ENCODE results near the gene CELF4.

CELF4 gene

DNA sequence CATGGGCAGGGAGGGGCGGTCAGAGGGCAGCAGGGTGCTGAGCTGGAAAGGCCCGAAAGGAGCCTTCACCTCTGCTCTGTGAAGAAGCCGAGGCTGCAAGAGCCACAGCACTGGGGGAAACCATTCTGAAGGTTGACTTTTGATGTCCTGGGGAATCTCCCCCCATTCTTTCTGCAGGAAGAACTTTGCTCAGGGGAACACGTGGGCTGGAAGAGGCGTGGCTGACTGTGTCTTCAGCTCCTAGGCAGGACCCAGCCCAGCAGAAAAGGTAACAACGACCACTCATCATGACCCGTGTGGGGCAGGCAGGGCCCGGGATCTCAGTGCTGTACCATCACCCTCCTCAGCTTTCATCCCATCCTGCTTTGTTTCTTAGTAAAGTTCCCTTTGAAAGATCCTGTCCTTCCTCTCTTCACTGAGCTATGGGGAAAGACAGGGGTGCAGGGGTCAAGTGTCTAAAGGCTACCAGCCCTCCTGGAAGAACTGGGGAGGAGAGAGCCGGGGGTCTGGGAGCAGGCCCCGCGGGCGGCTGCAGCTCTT, 312.7 kb downstream of the CELF4 start:
- DNase-seq (ENCODE audit: low read depth) = no peak

DNA sequence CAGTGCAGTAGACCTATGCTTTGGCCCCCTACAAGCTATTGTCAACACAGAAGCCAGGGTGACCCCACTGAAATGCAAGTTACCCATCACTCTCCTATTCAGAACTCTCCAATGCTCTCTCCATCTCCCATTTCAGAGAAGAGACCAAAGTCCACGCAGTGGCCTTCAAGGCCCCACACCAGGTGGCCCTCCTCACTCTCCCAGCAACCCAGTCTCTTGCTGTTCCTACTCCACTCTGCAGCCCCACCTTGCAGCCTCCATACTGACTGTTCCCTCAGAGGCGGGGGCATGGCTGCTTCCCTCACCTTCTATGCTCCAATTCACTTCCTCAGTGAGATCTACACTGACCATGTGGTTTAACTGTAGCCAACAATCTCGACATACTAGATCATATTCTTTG, 313.3 kb downstream of the CELF4 start:
- DNase-seq (ENCODE audit: low read depth) = no peak

DNA sequence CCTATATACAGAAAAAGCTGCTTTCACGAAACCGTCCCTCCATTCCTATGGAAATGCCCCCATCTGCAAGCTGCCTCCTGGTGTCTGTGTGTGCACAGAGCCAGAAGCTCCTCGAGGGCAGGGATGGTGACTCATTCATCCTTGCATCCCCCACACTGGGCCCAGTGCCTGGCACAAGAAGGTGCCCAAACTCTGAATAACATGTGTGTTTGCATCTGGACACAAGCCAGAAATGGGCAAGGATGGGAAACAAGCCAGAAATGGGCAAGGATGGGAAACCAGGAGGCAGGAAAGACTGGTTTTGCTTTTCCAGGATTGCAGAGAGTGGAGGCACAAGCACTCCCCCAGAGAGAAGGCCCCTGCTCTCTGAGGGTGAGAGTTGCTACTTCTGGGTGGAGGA, 313.9 kb downstream of the CELF4 start:
- no peak for DNase-seq (ENCODE audit: low read depth)

DNA sequence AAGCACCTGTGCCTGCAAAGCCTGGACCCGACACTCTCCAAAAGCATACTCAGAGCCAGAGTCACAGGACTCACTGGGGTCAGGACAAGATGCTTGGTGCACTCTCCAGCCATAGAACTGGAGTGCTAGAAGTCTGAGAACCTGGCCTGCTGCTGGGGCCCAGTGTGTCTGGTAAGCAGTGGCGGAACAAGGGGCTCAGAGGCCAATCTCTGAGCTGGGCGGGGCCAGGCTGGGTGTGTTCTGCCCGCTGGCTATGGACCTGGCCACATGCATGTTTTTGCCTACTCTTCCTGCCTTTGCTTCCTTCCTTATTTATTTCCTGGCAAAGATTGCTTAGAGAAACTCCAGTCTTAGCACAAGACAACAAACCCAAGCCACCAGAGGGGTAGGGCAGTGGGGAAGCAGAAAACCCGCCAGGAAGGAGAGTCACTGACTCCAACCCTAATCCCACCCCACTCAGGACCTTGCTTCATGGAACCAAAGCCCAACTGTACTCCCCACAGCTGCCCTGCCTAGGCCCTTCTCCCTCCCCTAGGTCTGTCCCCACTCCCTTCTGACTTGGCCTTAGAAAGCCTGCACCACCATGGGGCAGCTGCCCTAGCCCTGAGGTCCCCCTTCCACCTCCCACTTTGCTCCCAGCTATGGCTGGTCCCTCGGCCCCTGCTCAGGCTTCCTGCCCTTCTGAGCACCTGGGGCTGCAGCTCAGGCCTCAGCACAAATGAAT, 315.5 kb downstream of the CELF4 start:
- DNase-seq (ENCODE audit: low read depth) = no peak

DNA sequence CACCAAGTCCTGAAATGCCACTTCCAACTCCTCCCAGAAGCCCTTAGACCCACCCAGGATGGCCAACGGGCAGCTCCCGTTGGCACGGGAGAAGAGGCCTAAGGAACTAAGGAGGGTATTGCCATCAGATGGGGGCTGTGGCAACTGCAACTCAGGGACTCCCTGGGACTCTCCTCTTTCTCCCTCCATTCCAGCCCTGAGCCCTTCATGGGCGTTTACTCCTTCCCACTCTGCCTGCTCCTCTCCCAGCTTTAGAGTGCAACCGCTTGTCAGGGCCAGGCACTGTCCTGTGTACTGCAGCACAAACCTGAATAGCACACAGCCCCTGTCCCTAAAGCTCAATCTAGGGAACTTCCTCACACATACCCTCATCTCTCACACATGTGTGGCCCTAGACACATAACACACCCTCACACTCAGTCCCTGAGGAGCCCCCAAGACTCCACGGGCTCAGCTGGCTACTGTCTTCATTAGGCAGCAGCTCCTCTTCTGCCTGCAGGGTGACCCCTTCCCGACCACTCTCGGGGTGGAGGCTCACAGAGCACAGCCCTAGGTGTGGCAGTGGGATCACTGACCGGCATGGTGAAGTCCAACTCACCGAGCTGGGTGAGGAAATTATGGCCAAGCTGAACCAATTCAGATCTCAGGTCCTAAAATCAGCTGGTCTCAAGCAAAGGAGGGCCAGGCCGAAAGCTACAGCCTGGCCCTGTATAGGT, 316.3 kb downstream of the CELF4 start:
- DNase-seq (ENCODE audit: low read depth) = no peak

DNA sequence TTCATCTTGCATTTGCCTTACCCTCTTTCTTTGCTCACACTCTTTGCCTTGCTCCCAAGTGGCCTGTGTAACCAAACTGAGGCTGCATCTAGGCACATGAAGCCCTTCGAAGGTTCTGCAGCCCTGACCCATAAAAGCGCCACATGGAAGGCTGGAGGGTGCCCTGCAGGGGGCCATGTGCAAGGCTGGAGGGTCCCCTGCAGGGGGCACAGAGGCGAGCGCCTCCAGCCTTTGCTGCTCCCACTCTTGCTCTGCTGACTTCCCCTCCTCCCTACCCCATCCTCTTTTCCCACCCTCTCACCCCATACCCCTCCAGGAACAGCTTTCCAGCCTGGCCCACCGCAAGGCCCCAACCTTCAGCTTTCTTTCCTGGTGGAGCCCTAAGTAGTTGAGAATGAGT, 317.3 kb downstream of the CELF4 start:
- DNase-seq (ENCODE audit: low read depth) = no peak

DNA sequence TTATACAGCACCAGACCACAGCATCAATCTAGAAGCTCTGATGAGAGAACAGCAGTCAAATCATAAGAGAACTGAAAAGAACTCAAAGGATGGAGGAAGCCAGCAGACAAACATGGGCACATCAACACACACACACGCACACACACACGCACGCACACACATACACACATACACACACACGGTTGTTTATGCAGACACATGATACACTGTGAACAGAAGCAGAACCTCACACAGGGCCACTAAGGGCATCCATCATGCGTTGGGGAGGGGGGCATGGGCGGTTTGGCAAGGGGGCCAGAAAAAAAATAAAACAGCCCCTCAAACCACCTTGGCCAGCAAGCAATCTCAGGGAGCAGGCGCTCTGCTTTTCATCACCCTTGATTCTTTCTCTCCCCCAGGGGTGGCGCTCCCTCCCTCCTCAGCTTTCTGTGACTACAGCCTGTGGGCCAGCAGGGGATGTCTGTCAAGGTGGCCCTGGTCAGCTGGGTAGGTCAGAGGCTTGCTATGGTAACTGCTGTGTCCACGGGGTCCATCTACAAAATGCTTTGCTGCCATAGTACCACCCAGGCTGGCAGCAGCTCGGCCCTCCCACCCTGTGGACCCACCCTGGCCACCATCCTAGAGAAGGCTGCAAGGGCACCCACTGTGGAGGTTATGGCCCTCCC, 318.0 kb downstream of the CELF4 start:
- DNase-seq (ENCODE audit: low read depth) = no peak

DNA sequence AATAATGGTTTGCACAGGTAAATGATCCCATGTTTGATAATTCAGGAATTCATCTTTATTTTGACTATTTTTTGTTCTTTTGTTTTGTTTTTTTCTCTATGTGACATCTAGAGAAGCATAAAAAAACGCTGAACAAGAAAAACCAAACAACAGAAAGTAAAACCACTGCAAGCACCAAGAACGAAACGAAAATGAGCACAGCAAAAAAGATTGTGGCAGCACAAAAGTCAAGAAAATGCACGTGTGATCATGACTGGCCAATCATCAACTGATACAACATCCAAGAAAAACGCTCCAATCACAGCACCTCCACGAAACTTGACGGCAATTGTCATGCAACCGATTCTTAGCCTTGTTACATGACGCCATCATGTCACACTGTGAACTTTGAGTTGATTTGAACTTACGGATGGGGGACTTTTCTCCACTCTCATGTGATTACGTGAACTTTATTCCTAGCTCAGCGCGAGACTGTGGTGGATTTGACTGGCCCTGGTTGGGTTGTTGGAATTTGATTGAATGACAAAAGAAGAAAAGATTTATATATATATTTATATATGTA, 318.7 kb downstream of the CELF4 start:
- no peak for DNase-seq (ENCODE audit: low read depth)

DNA sequence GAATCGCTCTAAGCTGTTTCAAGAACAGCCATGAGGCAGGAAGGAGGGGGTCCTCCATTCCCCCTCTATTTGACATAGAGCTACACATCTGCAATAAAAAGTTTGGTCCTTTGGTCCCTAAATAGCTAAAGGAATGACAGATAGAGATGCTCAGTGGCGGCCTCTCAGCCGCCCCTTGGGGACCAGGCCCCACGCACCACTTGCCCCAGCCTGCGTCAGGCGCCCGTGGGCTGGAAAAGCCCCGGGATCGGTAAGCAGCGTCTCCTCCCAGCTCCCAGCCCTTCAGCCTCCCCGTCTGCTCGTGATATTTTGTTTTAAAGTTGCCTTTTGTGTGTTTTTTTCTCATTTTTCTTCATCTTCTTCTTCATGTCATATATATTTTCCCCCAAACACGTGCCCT, 321.0 kb downstream of the CELF4 start:
- no peak for DNase-seq (ENCODE audit: low read depth)

DNA sequence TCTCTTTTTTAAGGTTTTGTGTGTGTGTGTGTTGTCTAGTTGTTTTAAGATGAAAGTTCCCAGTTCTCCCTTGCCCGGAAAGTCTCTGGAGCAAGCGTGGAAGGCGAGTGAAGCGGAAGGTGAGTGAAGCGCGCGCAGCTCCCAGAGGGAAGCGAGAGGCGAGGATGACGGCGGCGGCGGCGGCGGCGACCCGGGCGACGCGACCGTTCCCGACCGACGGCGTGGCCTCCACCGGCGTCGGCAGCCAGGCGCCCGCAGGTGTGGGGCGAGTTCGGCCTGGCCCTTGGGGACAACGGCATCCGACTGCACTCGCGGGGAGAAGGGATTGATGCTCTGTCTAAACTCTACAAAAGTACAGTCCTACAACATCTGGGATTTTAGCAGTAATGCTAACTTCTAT, 321.9 kb downstream of the CELF4 start:
- no peak for DNase-seq (ENCODE audit: low read depth)

DNA sequence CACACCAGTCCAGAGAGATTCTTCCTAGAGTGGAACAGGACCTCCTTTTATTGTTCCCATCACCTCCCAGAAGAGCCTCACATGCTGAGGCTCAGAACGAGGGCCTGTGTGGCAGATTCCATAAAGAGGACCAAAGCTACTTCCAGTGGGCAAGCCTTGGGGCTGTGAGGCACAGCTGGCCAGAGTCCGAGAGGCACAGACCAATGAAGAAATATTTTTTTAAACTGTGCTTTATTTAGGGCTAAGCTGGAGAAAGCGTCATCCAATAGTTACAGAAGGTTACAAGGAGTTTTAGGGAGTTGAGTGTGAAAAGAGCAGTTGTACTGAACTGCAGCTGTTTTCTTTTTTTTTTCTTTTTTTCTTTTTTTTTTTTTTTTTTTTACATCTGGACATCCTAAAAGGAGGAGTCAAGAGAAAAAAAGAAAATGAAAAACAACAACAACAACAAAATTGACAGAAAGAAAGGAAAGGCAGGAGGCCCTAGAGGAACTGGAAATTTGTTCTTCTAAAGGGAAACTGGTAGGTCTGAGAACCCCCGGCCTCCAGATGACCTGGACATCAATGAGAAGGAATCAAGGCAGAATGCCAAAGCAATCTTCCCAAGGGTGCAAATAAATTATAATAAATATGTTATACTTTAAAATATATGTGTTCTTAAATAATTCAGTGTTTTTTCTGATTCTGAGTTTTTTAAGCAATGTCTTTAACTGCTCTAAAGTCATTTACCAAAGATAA, 322.6 kb downstream of the CELF4 start:
- DNase-seq (ENCODE audit: low read depth) = no peak

DNA sequence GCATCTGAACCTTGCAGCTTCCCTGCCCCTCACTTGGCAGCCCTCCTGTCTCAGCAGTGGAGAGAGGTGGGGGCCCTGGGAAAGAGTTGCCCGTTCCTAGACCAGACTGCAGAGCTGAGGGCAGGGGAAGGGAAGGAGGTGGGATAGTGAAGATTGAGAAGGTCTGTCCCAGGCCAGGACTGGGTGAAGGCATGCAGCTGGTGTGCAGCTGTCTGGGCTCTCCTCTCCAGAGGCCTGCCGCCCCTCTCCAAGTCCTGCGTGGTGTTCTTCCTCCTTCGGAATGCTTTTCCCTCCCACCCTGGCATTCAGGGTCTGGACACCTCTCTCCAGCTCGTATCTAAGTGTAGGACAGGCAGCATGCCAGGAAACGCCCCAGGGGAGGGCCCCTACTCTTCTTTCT, 323.5 kb downstream of the CELF4 start:
- DNase-seq (ENCODE audit: low read depth) = no peak

DNA sequence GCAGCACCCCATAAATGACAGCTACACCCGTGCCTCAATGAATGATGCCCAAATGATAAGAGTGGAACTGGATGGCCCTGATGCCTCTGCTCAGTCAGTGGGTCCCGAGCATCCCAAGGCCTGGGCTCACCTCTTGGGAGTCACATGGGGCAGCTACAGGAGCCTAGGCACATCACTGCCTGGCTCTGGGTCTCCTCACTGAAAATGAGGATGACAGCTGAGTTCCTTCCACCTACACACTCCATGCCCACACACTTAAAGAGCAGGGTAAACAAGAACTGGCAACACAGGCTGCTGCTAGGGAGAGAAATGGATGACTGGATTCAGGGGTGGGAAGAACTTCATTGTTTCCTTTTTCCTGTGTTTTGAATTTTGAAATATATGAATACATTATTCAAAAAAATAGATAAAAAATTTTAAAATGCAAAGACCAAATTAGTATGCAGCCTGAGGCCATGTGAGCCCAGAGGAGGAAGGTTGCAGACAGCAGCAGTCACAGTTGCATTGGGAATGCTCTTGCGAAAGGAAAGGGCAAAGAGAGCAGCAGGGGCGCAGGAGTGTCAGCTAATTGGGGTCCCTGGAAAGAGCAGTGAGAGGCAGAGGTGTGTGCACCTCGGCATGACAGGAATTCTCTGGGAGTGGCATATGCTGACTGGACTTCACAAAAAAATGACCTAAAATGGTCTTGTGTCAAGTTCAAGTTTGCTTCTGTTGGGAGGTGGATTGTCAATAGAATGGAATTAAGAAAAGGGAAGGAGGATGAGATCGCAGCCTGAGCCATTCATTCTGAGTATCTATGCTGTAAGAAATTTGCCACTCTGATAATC, 327.1 kb downstream of the CELF4 start:
- no peak for DNase-seq (ENCODE audit: low read depth)

DNA sequence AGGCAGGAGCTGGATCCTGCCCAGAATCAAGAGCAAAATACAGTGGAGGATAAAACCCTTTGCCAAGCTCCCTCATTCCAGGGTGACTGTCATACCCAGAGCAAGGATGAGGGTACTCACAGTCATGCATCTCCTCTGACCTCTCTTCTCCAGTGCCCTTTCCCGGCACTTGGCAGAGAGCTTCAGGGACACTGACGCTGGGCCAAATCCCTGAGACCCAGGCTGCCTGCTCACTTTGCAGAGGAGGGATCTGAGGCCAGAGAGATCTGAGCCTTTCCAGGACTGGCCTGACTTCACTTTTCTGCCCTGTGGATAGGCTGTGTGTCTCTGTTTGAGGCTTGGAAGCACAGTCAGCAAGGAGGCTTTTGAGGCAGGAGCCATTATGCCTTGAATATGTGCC, 330.0 kb downstream of the CELF4 start:
- DNase-seq (ENCODE audit: low read depth) = no peak

DNA sequence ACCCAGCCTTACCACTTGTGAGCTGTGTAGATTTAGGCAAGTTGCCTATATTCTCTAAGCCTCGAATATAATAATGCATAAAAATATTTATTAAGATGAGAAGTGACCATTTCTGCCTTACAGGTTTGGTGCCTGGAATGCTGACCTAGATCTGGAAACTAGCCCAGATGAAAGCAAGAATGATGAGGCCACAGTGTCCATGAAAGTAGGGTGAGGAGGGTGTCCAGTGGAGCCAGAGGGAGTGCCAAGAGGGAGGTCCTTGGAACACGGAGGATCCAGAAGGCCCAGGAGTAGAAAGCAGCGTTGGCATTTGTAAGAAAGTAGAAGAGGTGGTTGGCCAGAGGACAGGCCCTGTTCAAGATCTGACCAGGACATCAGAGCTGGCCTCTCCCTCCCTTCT, 334.3 kb downstream of the CELF4 start:
- DNase-seq (ENCODE audit: low read depth) = no peak

DNA sequence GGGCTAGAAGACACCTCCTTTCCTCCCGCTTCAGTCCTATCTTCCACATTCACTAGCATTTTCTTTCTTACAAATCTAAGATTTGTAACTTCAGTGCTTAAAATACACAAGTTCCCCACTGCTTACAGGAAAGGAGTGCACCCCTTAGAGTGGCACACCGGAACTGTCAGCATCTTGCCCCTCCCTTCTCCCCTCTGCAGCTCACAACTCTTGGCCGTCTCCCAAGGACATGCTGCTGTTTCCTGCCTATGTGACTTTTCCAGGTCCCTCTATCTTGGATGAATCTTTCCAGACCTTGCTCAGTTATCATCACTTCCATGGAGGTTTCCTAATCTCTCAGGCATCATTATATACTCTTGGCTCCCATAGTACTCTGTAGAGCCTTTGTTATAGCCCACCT, 334.8 kb downstream of the CELF4 start:
- DNase-seq (ENCODE audit: low read depth) = no peak

DNA sequence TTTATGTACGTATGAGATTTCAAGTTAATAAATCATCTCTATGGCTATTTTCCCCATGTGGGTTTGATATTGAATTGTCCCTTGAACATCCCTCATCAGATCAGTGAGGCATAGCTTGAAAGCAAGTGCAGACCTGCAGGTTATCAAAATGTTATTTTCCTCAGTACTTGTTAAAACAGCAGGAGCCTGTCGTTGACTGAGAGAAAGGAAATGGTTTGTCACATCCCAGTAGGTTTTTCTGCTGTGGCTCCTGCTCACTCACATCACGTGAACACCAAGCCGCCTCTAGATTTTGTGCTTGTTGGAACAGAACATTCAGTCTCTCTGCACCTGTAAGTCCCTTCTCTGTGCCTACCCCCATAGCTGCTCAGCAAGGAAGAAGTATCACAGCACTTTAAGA, 340.3 kb downstream of the CELF4 start:
- DNase-seq (ENCODE audit: low read depth) = no peak

DNA sequence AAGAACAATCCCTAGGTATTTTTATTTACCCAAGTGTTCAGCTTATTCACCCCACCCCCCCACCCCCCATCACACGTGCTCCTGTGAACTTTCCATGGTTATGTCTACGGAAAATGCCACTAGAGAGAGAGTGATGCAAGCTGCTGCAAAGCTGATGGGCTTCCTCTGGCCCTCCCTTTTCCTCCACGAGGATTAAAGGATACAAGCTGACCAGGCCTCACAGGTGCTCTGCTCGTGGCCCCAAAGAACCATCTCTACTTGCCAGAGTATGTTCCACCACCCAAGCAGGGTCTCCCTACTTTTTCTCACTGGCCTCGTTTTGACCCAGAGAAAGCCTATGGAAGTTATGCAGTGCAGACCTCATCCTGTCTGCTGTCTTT, 342.6 kb downstream of the CELF4 start:
- DNase-seq (ENCODE audit: low read depth) = no peak

DNA sequence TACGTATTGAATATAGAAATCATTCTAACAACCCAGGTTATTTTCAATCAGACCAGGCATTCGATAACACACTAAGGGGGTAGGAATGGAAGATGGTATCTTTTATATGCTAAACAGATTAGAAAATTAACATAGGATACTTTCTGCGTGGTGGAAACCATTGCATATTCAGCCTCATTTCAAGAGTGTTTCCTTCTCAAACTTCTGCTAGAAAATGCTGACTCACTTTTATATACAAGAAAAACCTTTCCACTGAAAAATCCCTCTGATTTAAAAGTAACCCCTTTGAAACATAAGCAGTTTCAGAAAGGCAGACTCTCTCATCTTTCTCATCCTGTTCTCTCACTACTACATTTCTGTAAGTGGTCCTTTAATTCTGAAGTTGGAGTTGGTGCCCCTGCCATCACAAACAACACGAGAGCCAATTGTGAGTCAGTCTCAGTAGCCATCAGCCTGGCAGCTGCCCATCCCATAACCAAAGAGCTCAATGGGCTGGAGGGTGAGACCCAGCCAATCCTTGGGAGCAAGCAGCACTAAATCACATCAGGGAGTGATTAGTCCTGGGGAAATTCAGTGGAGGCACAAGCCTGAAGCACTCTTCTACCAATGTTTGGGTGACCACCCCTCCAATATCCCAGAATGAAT, 343.1 kb downstream of the CELF4 start:
- no peak for DNase-seq (ENCODE audit: low read depth)

DNA sequence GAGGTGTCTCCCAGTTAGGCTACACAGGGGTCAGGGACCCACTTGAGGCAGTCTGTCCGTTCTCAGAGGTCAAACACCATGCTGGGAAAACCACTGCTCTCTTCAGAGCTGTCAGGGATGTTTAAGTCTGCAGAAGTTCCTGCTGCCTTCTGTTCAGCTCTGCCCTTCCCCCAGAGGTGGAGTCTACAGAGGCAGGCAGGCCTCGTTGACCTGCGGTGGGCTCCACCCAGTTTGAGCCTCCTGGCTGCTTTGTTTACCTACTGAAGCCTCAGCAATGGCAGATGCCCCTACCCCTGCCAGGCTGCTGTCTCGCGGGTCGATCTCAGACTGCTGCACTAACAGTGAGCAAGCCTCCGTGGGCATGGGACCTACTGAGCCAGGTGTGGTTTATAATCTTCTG, 346.3 kb downstream of the CELF4 start:
- DNase-seq (ENCODE audit: low read depth) = no peak
